MCF 10A (cell line): ENCODE data around the gene RGPD3. TPM values are rescaled to one million over a fixed set of nuclear protein-coding genes. Genes with fewer than 3 reads are reported as not detected.

ENCODE experiments used
- BruUV-seq: library from RNA; stranded (reverse); fragments of 400-500 nt; replicated peaks from 2 replicates; lab custom pipeline; 2021; lab: Mats Ljungman, UMichigan
- CTCF ChIA-PET: fragments of 300-600 bp; sonication (Branson Sonifier 250); formaldehyde crosslinking; extraction: SDS; loops from one replicate; lab custom pipeline; 2021; ENCODE audit warnings: antibody characterized with exemption, inconsistent platforms; lab: Yijun Ruan, JAX
- POLR2A ChIA-PET: fragments of 300-600, 350-650 bp; sonication (Branson Sonifier 250); formaldehyde crosslinking; extraction: SDS; loops from one replicate; lab custom pipeline; 2020; ENCODE audit warnings: antibody characterized with exemption, inconsistent platforms; lab: Yijun Ruan, JAX
- DNase-seq: peaks from one replicate; pipeline ENCODE4 v3.0.0-alpha.2; 2018; ENCODE audit not compliant: unreplicated experiment
- H3K27ac Mint-ChIP-seq: one replicate; pipeline ENCODE4 v1.8.0; 2022; ENCODE audit warnings: mild to moderate bottlenecking, low read depth, mixed read lengths; ENCODE audit not compliant: unreplicated experiment
- H3K27me3 Mint-ChIP-seq: one replicate; pipeline ENCODE4 v1.8.0; 2022; ENCODE audit warnings: mixed read lengths; ENCODE audit not compliant: insufficient read depth, unreplicated experiment
- H3K36me3 Mint-ChIP-seq: one replicate; pipeline ENCODE4 v1.8.0; 2022; ENCODE audit warnings: mild to moderate bottlenecking, moderate library complexity, mixed read lengths; ENCODE audit not compliant: insufficient read depth, unreplicated experiment
- H3K4me1 Mint-ChIP-seq: one replicate; pipeline ENCODE4 v1.8.0; 2022; ENCODE audit warnings: mixed read lengths; ENCODE audit not compliant: insufficient read depth, unreplicated experiment
- H3K4me3 Mint-ChIP-seq: one replicate; pipeline ENCODE4 v1.8.0; 2022; ENCODE audit warnings: mild to moderate bottlenecking, moderate library complexity, mixed read lengths; ENCODE audit not compliant: unreplicated experiment
- H3K9me3 Mint-ChIP-seq: one replicate; pipeline ENCODE4 v1.8.0; 2022; ENCODE audit warnings: mixed read lengths; ENCODE audit not compliant: unreplicated experiment
- CTCF ChIP-seq: fragments of 200-600 bp; IDR thresholded peaks from one replicate; pipeline ENCODE4 v1.8.0; 2022; ENCODE audit warnings: antibody characterized with exemption, mild to moderate bottlenecking; ENCODE audit not compliant: unreplicated experiment
- intact Hi-C: fragments of 100-400 bp; cut with micrococcal nuclease; formaldehyde crosslinking; loops from 2 replicates; pipeline ENCODE4 v1.14.1; 2022
- total RNA-seq: library from RNA; stranded (reverse); gene quantifications from 2 replicates; pipeline ENCODE4 v1.2.3, GENCODE V29; 2022

Gene RGPD3
- total RNA-seq, 1 experiment from 2014 or later = not detected

GRCh38 chr2:106341666-106342065 lies 126.5 kb downstream of the RGPD3 start:
- no peaks in the 10 kb centered on the region for H3K4me1 Mint-ChIP-seq
- H3K27ac Mint-ChIP-seq = no peak overlapping the region
- TF ChIP-seq CTCF = no peak
- no peak overlapping the region for H3K4me3 Mint-ChIP-seq
- intact Hi-C loops = no loop called here
- no peaks in the 10 kb centered on the region for H3K27me3 Mint-ChIP-seq
- H3K9me3 Mint-ChIP-seq = peaks cover 7% of the 10 kb centered on the region
- ChIA-PET POLR2A (no interaction called here), CTCF (no interaction called here)
- DNase-seq = no peak
- H3K36me3 Mint-ChIP-seq = no peaks in the 10 kb centered on the region
- BruUV-seq = no TSS peak

Other genes with a start within 250 kb of the RGPD3 start
- not detected in 2 replicates for gene CD8B2, start 19.0 kb upstream of the RGPD3 start, total RNA-seq